Kidney (tissue), 14 donors: Measurements from ENCODE around the gene DACT3. TPM values are rescaled to one million over a fixed set of nuclear protein-coding genes. Genes with fewer than 3 reads are reported as not detected.
A peak's percentile ranks its signal among the peaks of the same experiment; 100 is the strongest.

Experiments used
- DNase-seq, 5 donors: peaks; one replicate each; pipeline ENCODE4 v3.0.0-alpha.2; 2013 to 2020
- FAIRE-seq: peaks from 2 replicates; lab custom pipeline; 2012; peaks lifted over from hg19 to GRCh38; lab: Jason Lieb, UNC
- H3K27ac ChIP-seq, 2 donors: one replicate each; pipeline ENCODE4 v1.7.0; 2013; ENCODE audit warnings: low read depth in 2 of 2, low read length in 2 of 2, inconsistent platforms in 1 of 2
- H3K27me3 ChIP-seq: one replicate; pipeline ENCODE4 v1.7.1; 2013; ENCODE audit warnings: low read length, inconsistent platforms; ENCODE audit not compliant: control insufficient read depth, insufficient read depth
- H3K36me3 ChIP-seq, 3 donors: one replicate each; pipeline versions ENCODE4 v1.7.0 to v1.7.1; 2013; ENCODE audit warnings: low read length in 3 of 3, control low read depth in 1 of 3, inconsistent platforms in 1 of 3; ENCODE audit not compliant: insufficient read depth in 3 of 3, control insufficient read depth in 2 of 3
- H3K4me1 ChIP-seq, 3 donors: one replicate each; pipeline versions ENCODE4 v1.7.0 to v1.7.1; 2013; ENCODE audit warnings: low read length in 3 of 3, inconsistent platforms in 1 of 3, low read depth in 1 of 3; ENCODE audit not compliant: control insufficient read depth in 2 of 3, insufficient read depth in 2 of 3
- H3K4me3 ChIP-seq, 3 donors: one replicate each; pipeline versions ENCODE4 v1.7.0 to v1.8.1; 2013; ENCODE audit warnings: low read length in 3 of 3, control low read depth in 1 of 3, inconsistent platforms in 1 of 3
- H3K9ac ChIP-seq, 3 donors: one replicate each; pipeline versions ENCODE4 v1.7.0 to v1.7.1; 2013; ENCODE audit warnings: low read length in 3 of 3, control low read depth in 1 of 3, inconsistent platforms in 1 of 3
- H3K9me3 ChIP-seq, 3 donors: one replicate each; pipeline versions ENCODE4 v1.7.0 to v1.7.1; 2013; ENCODE audit warnings: low read length in 3 of 3, control low read depth in 1 of 3, inconsistent platforms in 1 of 3; ENCODE audit not compliant: control insufficient read depth in 2 of 3, insufficient read depth in 1 of 3
- CTCF ChIP-seq: IDR thresholded peaks from 3 replicates; pipeline ENCODE4 v1.5.1; 2012; ENCODE audit warnings: mild to moderate bottlenecking, moderate library complexity, borderline replicate concordance; ENCODE audit not compliant: insufficient read depth; ENCODE audit errors: extremely low read depth
- intact Hi-C: fragments of 100-400 bp; cut with DNase I; formaldehyde crosslinking; loops from one replicate; pipeline ENCODE4 v1.11.1; 2022
- polyA plus RNA-seq: library from polyadenylated mRNA; stranded (reverse); fragments of 350-450 nt; fragmentation: Illumina TruSeq; extraction: RNeasy Lipid Tissue Mini Kit (QIAGEN cat#74804); gene quantifications from one replicate; pipeline ENCODE4 v1.2.3, GENCODE V29; 2014; ENCODE audit warnings: low read depth, low replicate concordance; ENCODE audit not compliant: insufficient read depth
- total RNA-seq: library from RNA; stranded (reverse); fragmentation: NEBNext Ultra II Directional; extraction: Animal tissue kit (Norgen Biotek cat#: 25700); gene quantifications from one replicate; pipeline ENCODE4 v1.2.1, GENCODE V29; 2021
- donor health status: control.
- donor health status: control.
- donor health status: control.
- donor health status: control.
- donor health status: control.
- donor health status: DM: yes; HTN: yes; CAD: no.
- donor health status: Normal renal cell carcinoma (clear cell type).

Gene DACT3
- total and polyA plus RNA-seq, 2 donors from 2014 or later = 5.4 to 10.4 TPM

GRCh38 chr19:46608178-46608577 is 52.8 kb downstream of the DACT3 start:
- TF ChIP-seq CTCF = no peak
- DNase-seq = no peak
- H3K4me3 ChIP-seq = no peak overlapping the region
- peaks cover 0 to 40% (median 21%) of the 10 kb centered on the region in 3 donors for H3K36me3 ChIP-seq
- peaks cover 0 to 22% (median 20%) of the 10 kb centered on the region in 3 donors for H3K4me1 ChIP-seq
- no peaks in the 10 kb centered on the region for H3K9me3 ChIP-seq
- H3K27me3 ChIP-seq = no peaks in the 10 kb centered on the region
- intact Hi-C loops = no loop called here
- no peak overlapping the region for H3K9ac ChIP-seq
- H3K27ac ChIP-seq = no peak overlapping the region
- FAIRE-seq = no peak

GRCh38 chr19:46607448-46607841 is 53.5 kb downstream of the DACT3 start:
- intact Hi-C loops = no loop called here
- H3K27me3 ChIP-seq = no peaks in the 10 kb centered on the region
- no peak overlapping the region for H3K4me3 ChIP-seq
- FAIRE-seq = no peak
- peaks cover 0 to 40% (median 21%) of the 10 kb centered on the region in 3 donors for H3K36me3 ChIP-seq
- no peak for TF ChIP-seq CTCF
- H3K9ac ChIP-seq = no peak overlapping the region
- no peaks in the 10 kb centered on the region for H3K9me3 ChIP-seq
- no peak overlapping the region for H3K27ac ChIP-seq
- H3K4me1 ChIP-seq = peaks cover 0 to 29% (median 20%) of the 10 kb centered on the region in 3 donors
- DNase-seq = peak in 1 of 5 donors; percentile 63

DNA sequence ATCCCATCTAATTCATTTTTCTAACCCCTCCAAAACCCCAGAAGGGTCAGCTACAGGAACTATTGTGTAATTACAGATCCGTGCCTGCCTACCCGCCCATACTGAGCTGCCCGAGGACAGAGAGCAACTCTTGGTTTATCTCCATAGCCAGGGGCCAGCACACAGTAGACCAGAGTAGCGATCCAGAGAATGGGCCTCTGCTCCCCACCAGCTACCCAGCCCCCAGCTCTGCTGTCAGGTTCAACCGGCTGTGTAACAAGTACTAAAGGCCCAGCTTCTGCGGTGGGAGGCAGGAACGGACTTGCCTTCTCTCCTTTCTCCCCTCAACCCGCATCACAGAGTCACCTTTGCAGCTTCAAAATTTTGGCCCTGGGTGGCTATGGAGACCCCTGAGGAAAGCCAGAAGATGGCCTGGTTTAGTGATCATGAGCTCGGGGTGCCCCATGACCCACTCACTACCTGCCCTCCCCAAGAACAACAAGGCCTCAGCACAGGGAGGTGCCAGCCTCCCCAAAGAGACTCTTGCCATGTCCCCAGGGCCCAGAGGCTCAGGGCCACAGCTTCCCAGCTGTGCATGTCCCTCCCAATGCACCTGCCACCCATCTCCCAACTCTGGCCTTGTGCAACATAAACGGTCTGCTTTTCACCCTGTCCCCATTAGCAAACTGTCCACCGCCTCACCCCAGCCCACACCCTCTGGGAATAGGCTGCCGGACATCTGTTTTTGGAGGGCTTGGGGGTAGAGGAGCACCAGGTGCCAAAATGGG is 54.1 kb downstream of the DACT3 start:
- no peaks in the 10 kb centered on the region for H3K27me3 ChIP-seq
- H3K4me3 ChIP-seq = no peak overlapping the region
- H3K36me3 ChIP-seq = peaks cover 0 to 40% (median 21%) of the 10 kb centered on the region in 3 donors
- H3K9me3 ChIP-seq = no peaks in the 10 kb centered on the region
- intact Hi-C loops = no loop called here
- H3K9ac ChIP-seq = no peak overlapping the region
- DNase-seq = peak in 1 of 5 donors; percentile 53
- no peak for FAIRE-seq
- no peak for TF ChIP-seq CTCF
- H3K27ac ChIP-seq = no peak overlapping the region
- peaks cover 0 to 31% (median 20%) of the 10 kb centered on the region in 3 donors for H3K4me1 ChIP-seq
